Left ventricle myocardium superior (tissue), 1 donor: ENCODE data around the gene RPS15. TPM values are rescaled to one million over a fixed set of nuclear protein-coding genes. Genes with fewer than 3 reads are reported as not detected.
A peak's percentile ranks its signal among the peaks of the same experiment; 100 is the strongest.
"Not testable (repeated sequence)": the region's sequence is repeated elsewhere in the genome, so short reads cannot be mapped to it uniquely, and the experiment has no call there.

ENCODE experiments used
- ATAC-seq: fragments of 200-7000 bp; cut with Tn5 transposase; one replicate; pipeline ENCODE4 v1.9.1; 2020; ENCODE audit warnings: mild to moderate bottlenecking, moderate library complexity
- DNase-seq: peaks from one replicate; pipeline ENCODE4 v3.0.0-alpha.2; 2020
- intact Hi-C: fragments of 100-400 bp; cut with micrococcal nuclease; formaldehyde crosslinking; loops from one replicate; pipeline ENCODE4 v1.11.0; 2022
- total RNA-seq: library from RNA; stranded (reverse); fragmentation: NEBNext Ultra II Directional; extraction: Animal tissue kit (Norgen Biotek cat#: 25700); gene quantifications from one replicate; pipeline ENCODE4 v1.2.1, GENCODE V29; 2021
- donor health status: DM: no; HTN: yes; CAD: no; lungs with severe emphysema.

RPS15 gene
- total RNA-seq, 1 donor from 2014 or later = 625 TPM

DNA sequence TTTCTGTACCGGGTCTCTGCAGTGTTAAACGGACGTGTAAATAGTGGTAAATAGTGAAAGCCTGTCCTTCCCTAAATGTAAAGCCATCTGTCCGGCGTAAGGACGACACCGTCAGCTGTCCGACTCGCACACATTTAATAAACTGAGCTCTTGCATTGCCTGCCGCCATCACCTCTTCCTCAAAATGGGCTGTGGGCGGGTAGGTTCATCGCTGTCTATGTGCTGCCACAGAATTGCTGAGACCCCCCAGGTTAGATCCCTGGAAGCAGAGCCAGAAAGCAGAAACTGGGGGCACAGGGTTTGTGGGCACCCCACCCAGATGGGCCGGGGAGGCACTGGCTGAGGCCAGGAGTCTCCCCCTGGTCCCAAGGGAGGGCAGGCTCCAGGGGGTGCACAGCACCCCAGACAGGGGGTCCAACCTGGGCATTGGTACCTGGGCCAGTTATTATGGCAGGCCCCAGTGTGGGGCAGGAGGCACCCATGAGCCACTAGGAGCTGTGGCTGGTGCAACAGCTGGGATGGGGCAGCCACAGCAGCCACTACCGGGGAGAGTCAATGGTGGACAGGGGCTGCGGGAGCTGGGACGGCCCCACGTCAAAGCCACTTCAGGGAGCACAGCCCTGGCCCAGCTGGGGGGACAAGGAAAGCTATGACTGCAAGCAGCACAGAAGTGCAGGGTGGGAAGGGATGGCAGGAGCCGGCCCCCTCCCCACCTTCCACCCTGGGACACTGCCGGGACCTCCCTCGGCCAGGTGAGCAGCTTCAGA, 35.1 kb downstream of the RPS15 start:
- ATAC-seq = no peak
- intact Hi-C loops = no loop called here

DNA sequence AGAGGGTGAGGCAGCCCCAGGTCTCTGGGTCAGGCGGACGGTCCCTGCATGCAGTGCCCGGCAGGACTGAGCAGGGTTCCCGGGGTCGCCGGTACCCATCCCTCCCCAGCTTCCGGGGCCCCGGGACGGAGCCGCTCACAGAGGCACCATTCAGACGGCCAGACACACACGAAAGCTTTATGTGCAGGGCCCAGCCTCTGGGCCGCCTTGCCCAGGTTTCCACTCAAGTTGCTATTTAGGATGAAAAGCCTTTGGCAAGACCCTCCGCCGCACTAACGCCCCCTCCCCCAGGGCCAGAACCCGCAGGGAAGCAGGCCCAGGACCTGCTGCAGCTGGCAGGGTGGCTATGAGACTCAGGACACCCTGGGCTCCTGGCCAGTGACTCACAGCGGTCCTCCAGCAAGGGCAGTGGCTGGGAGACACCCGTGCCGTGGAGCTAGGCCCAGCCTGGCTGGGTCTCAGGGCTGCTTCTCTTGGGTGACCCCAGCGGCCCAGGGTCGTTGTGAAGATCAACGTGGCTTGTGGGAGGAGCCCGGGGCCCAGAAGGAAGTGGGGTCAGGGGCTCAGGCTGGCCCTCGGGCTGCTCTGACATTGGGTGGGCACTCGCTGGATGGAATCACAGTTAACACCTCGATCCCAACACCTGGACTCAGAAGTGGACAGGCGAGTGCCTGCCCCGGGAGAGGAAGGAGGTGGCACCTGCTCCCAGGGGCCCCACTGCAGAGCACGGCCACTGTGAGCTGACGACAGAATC, 36.0 kb downstream of the RPS15 start:
- DNase-seq = peak; percentile 67
- ATAC-seq = no peak
- intact Hi-C loops = no loop called here

More for the DNA sequence above, 35.1 kb downstream of the RPS15 start:
- DNase-seq = no peak

DNA sequence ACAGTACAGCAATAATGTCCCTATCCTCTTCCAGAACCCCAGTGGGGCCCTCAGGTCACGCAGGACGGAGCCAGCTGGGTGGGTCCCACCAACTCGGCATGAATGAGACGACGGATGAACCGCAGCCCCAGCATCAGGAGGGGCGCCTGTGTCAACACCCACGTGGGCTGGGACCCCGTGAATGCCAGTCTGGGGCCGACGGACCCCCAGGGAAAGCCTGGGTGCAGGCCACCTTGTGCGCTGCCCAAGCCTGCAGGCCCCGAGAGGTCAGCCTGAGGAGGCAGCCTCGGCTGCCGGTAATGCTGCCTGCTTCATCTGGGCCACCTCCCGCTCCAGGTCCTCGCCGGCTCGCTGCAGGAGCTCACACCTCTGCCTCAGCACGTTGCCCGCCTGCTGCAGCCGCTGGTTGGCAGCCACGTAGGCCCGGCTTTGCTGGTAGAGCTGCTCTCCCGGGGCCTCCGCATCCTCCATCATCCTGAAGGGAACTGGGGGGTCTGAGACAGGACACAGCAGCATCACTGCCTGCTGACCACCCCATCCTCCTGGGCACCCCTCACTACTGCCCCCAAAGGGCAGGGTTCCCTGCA, 36.7 kb downstream of the RPS15 start:
- DNase-seq = no peak
- intact Hi-C loops = no loop called here

DNA sequence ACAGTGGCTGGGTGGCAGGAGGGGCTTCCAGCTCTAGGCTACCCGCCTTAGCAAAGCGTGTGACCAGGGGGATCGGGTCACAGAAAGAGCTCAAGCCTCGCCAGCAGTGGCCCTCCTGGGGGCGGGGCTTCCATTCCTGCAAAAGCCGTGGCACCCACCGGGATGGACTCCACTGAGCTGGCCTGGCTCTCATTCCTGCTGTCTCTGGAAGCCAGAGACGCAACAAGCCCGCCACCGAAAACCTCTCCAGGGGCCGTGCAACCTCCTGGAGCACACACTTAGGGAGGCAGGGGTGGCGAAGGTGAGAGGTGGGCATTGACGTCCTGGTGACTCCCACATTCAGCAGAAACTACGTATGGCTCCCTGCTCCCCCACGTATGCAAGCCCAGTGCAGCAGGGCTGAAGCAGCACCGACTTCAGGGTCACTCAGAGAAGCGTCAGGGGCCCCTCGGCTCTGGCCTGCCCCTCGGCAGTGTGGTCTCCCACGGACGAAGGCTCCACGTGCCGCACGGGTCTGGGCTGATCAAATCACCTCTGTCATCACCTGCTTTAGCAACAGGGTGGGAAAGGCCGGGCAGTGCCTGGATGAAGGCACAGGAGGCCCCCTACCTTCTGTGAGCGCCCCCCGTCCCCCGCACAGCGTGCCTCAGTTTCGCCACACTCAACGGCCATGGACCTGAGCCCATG, 37.7 kb downstream of the RPS15 start:
- no peak for ATAC-seq
- intact Hi-C loops = no loop called here
- no peak for DNase-seq

More for the DNA sequence above, 36.7 kb downstream of the RPS15 start:
- ATAC-seq = no peak

DNA sequence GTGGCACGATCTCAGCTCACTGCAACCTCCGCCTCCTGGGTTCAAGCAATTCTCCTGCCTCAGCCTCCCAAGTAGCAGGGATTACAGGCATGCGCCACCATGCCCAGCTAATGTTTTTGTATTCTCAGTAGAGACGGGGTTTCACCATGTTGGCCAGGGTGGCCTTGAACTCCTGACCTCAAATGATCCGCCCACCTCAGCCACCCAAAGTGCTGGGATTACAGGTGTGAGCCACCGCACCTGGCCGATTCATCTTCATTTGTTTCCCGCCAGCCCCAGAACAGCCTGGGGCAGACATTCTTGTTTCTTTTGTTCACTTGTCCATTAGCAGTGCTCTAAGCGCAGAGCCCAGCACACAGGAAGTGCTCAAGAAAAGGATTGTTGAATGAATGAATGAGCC, 38.9 kb downstream of the RPS15 start:
- intact Hi-C loops, ATAC-seq, DNase-seq: not testable (repeated sequence)

DNA sequence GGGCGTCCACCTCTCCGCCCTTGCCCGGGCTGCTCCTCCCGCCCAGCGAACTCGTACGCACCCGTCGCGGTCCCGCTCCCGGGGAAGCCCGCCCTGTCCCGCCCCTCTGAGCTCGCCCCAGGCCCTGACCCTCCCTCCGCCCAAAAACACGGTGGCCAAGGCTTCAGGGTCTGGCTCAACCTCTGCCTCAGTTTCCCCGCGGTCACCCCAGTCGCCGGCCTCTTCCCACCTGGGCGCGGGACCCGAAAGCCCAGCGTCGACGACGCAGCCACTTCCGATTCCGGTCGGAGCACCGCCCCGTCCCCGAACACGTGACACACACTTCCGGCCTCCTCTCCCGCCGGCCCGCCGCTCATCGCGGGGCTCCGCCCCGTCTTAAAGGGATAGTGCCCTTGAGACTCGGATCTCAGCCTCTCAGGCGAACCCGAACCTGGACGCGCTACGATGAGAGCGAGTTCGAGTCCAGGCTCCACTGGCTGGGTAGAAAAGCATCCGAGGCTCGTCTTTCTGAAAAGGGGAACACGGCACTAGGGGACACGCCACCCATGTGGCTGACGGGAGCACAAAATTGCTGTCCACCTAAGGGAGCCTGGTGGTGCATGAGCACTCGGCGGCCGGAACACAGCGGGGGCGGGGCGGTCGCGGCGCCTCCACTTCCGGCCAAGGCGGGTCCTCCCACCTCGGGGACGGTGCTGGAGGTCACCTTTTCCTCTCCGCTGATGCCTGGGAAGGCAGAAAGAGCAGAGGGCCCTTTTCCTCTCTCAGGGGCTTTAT, 40.9 kb downstream of the RPS15 start, which contains the start of gene C19orf25:
C19orf25 (minus strand) TSS at position 282 of the 774 bp plus-strand sequence. CDS start 312 bp downstream, outside the sequence.
- peak; percentile 97 for ATAC-seq
- peak; percentile 96 for DNase-seq
- intact Hi-C loops = no loop called here

DNA sequence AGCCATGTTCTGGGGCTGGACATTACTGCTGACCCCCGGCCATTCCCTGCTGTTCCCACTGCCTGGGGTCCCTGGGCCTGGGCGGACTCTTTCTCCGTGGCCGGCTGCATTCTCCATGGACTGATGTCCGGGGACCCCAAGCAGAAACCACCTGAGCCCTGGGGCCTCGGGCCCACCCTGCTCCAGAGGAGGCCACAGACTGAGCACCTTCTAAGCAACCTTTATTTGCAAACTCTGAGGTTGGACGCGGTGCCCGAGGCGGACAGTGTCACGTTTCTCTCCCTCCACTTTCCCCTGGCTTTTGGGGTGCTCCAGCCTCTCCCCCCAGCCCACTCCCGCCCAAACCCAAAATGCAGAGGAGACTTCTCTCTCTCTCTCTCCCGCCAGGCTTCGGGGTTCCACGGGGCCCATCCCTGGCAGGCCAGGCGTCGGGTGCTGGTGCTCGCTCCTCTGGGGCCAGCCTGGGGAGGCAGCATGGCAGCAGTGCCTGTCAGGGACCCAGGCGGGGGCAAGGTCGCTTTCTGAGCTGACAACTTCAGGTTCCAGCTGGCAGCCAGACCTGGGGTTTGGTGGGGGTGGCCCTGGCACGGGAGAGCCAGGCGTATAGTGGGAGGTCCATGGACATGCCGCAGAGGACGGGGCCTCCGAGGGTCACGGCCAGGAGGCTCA, 43.2 kb downstream of the RPS15 start:
- intact Hi-C loops = no loop called here
- DNase-seq (no peak), ATAC-seq (no peak)

DNA sequence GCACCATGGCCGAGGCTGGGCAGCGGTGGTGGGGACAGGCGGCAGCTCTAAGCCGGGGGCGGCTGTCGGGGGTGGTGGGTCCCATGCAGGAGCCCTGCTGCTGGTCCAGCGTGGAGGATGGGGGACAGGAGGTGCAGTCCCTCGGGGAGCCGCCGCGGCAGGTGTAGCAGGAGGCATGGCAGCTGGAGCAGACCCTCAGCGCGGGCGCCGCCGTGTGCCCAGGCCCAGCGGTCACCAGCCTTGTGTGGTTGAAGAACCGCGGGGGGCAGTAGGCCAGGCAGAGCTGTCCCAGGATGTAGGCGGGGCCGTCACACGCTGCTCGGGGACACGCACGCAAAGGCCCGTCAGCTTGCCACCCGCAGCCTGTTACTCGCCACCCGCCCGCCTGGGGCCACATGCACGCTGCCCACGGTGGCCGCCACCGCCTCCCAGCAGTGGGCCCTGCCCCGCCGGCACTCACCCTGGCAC, 43.7 kb downstream of the RPS15 start:
- intact Hi-C loops = no loop called here
- DNase-seq = peak; percentile 31
- no peak for ATAC-seq

DNA sequence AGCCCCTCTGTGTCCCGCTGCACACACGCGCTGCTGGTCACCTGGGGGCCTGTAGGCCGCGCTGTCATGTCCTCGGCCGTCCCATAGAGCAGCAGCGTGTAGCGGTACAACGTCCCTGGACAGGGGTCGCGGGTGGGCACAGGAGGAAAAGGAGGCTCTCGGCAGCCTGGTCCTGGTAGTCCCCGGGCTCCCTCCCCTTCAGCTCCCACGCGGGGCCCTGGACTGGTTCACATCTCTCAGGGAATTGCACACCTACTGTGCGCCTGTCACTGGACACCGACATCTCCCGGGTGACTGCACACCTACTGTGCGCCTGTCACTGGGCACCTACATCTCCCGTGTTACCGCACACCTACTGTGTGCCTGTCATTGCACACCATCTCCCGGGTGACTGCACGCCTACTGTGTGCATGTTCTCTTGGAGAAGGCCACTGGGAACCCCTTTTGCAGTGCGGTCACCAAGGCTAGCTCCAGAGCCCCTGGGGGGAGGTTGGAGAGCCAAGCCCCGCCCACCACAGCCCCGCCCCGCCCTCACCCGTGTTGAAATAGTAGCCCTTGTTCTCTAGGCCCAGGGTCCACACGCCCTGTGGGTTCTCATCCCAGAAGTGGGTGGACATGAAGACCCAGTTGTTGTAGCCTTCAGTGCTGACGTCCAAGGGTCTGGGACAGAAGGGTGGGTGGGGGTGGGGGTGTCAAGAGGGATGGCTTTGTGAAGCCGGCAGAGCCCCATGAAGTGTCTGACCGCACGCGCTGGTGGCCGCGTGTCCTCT, 44.4 kb downstream of the RPS15 start:
- no peak for ATAC-seq
- intact Hi-C loops = no loop called here
- no peak for DNase-seq

DNA sequence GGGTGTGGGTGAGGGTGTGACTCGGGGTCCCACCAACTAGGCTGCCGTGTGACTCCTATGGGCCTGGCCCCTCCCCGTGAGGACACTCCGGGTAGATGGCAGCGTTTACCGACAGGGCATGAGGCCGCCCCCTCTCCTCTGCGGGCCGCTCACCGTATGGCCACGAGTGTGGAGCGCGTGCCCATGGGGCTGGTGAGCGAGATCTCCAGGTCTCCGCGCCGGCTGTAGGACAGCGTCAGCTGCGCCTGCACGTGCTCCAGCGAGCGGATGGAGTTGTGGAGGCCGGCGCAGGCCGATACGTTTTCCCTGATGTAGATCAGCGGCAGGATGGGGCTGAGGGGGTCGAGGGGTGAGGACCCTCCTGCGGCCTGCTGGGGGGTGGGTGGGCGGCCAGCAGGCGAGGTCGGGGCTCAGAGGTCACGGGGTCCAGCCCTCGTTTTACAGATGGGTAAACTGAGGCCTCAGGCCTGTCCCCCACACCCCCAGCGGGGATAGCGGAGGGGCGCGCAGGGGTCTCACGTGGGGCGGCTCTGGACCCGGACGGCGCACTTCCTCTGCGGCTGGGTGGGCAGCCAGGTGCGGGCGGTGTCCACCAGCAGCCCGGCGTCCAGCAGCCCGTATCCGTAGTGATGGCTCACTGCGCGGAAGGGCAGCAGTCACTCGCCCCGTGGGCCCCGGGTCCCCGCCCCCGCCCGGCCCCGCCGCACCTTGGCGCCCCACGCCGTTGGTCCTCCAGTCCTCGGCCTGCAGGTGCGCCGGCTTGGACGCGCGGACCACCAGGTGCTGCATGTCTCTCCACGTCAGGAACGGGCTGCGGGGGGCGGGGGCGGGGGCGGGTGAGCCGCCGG, 45.2 kb downstream of the RPS15 start:
- ATAC-seq (no peak), DNase-seq (no peak)
- intact Hi-C loops = no loop called here

DNA sequence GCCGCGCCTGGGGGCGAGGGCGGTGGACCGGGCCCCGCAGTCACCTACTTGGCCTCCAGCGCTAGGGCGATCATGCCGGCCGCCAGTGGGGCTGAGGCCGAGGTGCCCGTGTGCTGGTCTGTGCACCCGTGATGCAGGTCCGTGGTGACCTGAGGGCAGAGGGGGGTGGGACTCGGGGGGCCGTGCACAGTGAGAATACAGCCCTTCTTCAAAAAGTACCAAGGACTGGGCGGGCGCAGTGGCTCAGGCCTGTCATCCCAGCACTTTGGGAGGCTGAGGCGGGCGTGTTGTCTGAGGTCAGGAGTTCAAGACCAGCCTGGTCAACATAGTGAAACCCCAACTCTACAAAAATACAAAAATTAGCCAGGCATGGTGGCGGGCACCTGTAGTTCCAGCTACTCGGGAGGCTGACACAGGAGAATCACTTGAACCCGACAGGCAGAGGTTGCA, 45.8 kb downstream of the RPS15 start:
- intact Hi-C loops = no loop called here
- ATAC-seq = no peak
- no peak for DNase-seq

DNA sequence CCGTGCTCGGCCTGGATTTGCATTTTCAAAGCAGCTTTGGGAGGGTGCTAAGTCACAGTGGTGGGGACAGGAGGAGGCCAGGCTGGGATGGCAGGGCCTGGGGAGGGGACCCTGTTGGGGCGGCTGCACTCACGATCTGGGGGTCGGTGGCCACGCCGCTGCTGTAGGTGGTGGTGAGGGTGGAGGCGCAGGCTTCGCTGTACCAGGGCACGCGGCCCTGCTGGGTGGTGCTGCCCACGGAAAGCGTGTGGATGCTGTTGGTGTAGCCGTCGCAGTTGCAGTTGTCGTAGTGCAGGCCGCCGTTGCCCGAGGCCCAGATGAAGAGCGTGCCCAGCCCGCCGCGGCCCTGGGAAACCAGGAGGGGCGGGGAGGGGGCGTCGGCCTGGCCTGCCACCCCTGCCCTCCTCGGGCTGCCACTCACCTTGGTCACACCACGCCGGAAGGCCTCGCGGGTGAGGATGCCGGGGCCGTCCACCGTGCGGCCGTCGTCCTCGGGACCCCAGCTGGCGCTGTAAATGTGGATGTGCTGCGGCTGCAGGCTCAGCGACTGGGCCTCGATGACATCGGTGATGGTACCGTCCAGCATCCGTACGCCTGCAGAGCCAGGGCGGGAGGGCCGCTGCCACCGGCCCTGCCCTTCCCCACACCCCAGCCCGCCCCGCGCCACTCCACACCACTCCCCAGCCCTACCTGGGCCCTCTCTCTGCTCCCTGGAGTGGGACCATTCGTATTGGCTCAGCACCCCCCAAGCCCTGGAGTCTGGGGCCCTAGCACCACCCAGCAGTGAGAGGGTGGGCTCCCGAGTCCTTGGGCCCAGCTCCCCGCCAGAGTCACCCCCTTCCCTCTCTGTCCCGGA, 48.8 kb downstream of the RPS15 start:
- intact Hi-C loops = no loop called here
- peak; percentile 25 for DNase-seq
- no peak for ATAC-seq

DNA sequence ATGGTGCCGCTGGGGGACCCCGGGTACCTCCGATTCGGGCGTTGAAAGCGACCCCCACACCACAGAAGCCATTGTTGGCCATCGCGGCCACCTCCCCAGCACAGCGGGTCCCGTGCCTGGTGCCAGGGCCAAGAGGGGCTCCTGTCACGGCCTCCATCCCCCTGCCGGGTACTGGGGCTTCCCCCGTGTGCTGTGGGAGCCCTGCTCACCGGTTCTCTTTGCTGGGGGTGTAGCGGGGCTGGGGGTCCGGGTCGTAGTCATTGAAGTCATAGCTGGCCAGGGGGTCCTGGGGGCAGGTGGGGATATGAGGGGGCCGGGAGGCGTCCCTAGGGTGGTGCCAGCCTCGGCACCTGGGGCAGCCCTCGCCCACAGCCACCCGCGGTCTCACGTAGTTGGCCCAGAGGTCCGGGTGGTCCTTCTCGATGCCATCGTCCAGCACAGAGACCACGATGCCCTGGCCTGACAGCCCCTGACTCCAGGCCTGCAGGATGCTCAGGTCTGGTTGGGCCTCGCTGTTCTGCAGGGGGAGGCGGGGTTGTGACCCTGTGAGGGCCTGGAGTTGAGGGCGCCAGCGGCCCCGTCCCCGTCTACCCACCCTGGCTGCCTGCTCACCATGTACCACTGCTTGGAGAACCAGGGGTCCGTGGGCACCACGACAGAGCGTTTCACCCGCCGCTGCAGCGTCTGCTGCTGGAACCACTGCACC, 49.5 kb downstream of the RPS15 start:
- intact Hi-C loops = no loop called here
- peak; percentile 30 for DNase-seq
- no peak for ATAC-seq

DNA sequence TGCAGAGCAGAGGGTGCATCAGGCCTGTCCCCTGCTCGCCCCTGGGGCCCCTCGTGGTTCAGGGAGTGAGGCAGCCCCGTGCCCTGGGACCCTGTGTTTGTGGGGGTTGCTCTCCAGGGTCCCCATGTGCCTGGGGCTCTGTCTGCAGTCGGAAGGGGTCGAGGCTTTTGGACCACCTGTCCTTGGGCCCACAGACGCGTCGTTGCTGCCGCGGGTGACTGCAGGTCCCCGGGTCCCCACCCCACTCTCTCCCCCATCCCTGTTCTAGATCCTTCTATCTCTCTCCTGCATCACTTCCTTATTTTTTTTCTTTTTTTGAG, 50.0 kb downstream of the RPS15 start:
- intact Hi-C loops = no loop called here
- no peak for ATAC-seq

More for the DNA sequence above, 50.0 kb downstream of the RPS15 start:
- DNase-seq = no peak
